Prostate gland (tissue), 2 donors: ENCODE results near the gene MEIS2.

Experiments
- POLR2A ChIP-seq: fragments of 450-650 bp; IDR thresholded peaks from one replicate; pipeline ENCODE4 v1.6.1; 2016; ENCODE audit warnings: antibody characterized with exemption, mild to moderate bottlenecking
- POLR2AphosphoS5 ChIP-seq: sonication (generic); formaldehyde crosslinking; IDR thresholded peaks from one replicate; pipeline ENCODE4 v1.6.1; 2017; ENCODE audit warnings: antibody characterized with exemption
- TF ChIP-seq, protein P1 (sequence below), 4 experiments: fragments of 200-600 bp in 2 of 4; fragments of 450-650 bp in 2 of 4; sonication (generic) in 2 of 4; IDR thresholded peaks; 1 replicate in 3 of 4; 2 replicates in 1 of 4; pipeline ENCODE4 v1.5.1; 2016 to 2019; ENCODE audit warnings: antibody characterized with exemption in 4 of 4, mild to moderate bottlenecking in 2 of 4, moderate library complexity in 2 of 4

DNA sequence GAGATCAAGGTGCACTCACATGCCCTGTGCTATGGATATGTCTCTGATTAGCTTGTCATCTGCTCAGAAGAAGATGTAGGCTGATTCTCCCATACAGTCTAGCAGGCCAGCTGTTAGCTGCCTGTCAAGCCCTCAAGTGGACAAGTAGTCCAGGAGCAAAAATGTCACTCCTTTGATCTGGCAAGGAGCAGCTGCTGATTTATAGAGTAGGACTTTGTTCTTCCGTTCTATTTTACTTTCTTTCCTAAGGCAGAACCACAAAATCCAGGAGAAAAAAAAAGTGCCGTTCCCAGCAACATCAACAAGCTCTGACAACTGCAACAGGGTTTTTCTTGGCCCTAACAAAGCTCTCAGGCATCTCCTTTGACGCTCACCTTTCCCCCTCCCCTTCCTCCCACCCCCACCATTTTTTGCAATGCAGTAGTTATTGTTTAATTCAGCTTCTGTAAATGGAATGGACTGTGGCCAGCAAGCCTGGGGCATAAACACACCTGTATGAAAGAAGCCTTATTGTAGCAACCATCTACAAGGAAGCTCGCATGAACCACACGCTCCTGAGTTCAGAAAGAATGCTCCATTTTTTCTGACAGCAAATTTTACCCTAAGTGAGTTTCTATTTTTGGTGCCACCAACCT, 196.3 kb downstream of the MEIS2 start:
- TF ChIP-seq, protein P1, sequence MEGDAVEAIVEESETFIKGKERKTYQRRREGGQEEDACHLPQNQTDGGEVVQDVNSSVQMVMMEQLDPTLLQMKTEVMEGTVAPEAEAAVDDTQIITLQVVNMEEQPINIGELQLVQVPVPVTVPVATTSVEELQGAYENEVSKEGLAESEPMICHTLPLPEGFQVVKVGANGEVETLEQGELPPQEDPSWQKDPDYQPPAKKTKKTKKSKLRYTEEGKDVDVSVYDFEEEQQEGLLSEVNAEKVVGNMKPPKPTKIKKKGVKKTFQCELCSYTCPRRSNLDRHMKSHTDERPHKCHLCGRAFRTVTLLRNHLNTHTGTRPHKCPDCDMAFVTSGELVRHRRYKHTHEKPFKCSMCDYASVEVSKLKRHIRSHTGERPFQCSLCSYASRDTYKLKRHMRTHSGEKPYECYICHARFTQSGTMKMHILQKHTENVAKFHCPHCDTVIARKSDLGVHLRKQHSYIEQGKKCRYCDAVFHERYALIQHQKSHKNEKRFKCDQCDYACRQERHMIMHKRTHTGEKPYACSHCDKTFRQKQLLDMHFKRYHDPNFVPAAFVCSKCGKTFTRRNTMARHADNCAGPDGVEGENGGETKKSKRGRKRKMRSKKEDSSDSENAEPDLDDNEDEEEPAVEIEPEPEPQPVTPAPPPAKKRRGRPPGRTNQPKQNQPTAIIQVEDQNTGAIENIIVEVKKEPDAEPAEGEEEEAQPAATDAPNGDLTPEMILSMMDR (IDR thresholded peaks at IDR 0.05), result no peak
- peak; percentile 24 for TF ChIP-seq POLR2AphosphoS5
- no peak for TF ChIP-seq POLR2A
